Measurements from ENCODE around the gene MUC5B.

GRCh38 chr11:1194977-1195681 lies 27.7 kb upstream of the MUC5B start:
- no peak for TF ChIP-seq CTCF (conservative IDR thresholded peaks at IDR 0.05; ENCODE audit: low read depth, low read length)
- TF ChIP-seq EZH2 (IDR thresholded peaks at IDR 0.05; ENCODE audit: low read length, unreplicated experiment), result no peak

Data from PC-3 (cell line).